Measurements from ENCODE around the gene GTF2A1. TPM values are rescaled to one million over a fixed set of nuclear protein-coding genes. Genes with fewer than 3 reads are reported as not detected.

Gene GTF2A1
- total RNA-seq, 1 experiment from 2014 or later = 49.0 TPM

GRCh38 chr14:81125536-81125935, 95.2 kb downstream of the GTF2A1 start (continued):
- no peak for TF ChIP-seq ARID4B (CRISPR knock-in tag; IDR thresholded peaks at IDR 0.05; ENCODE audit: borderline replicate concordance)

Other genes starting within 250 kb of the GTF2A1 start
- 43.0 to 69.2 TPM (median 45.2 TPM) in 3 replicates for gene STON2, start 179.4 kb upstream of the GTF2A1 start, total RNA-seq (2021)